ENCODE results near the gene PLCG1. TPM values are rescaled to one million over a fixed set of nuclear protein-coding genes. Genes with fewer than 3 reads are reported as not detected.
A peak's percentile ranks its signal among the peaks of the same experiment; 100 is the strongest.

The PLCG1 gene
- total RNA-seq, 2 experiments from 2014 or later: 387 to 404 TPM

DNA sequence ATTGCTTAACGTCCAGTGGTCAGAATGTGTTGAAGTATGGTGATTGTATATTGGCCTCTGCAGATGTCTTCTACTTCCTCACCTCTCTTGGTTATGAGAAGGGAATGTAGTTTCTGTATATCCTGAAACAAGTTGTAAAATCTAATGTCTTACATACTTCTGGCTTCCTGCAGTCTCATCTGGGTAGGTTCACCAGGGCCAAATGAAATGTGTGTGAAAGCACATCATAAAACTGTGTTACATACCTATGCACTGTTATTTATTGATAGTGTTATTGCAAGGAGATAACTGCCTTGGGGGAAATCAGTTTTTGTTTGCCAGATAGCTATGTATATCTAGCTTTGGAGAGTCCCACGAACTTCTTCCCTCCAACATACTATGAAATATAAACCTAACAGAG lies 35.7 kb upstream of the PLCG1 start:
- Histone ChIP-seq H3K9me3 (ENCODE audit: control insufficient read depth in 1 of 2, insufficient read depth in 1 of 2, low read length in 2 of 2) (no peaks in the 10 kb centered on the region), H3K4me3 (ENCODE audit: low read length) (no peak overlapping the region), H3K27me3 (ENCODE audit: control insufficient read depth in 1 of 2, insufficient read depth in 2 of 2, low read length in 2 of 2) (no peaks in the 10 kb centered on the region), H3K27ac (ENCODE audit: low read depth in 1 of 2, low read length in 2 of 2) (no peak overlapping the region), H3K4me1 (ENCODE audit: insufficient read depth, low read length) (no peaks in the 10 kb centered on the region), H3K36me3 (ENCODE audit: insufficient read depth, low read length) (peaks cover 84% of the 10 kb centered on the region)
- Mint-ChIP-seq H3K36me3 (ENCODE audit: low read depth) (peaks cover 97% of the 10 kb centered on the region), H3K27ac (no peak overlapping the region), H3K4me3 (no peak overlapping the region), H3K27me3 (no peaks in the 10 kb centered on the region), H3K9me3 (no peaks in the 10 kb centered on the region), H3K4me1 (ENCODE audit: low read depth) (peaks cover 4% of the 10 kb centered on the region)
- no peak for TF ChIP-seq CTCF (IDR thresholded peaks at IDR 0.05)
- CTCF ChIA-PET: no interaction called here
- intact Hi-C loops (cut with DNase I, micrococcal nuclease): no loop called here
- no peak for DNase-seq
- no peak for ATAC-seq (ENCODE audit: poor library complexity)
- POLR2A ChIA-PET: no interaction called here

- Histone ChIP-seq H3K36me3 (ENCODE audit: insufficient read depth, low read length) (peaks cover 57% of the 10 kb centered on the region), H3K4me3 (ENCODE audit: low read length) (no peak overlapping the region), H3K9me3 (ENCODE audit: control insufficient read depth in 1 of 2, insufficient read depth in 1 of 2, low read length in 2 of 2) (no peaks in the 10 kb centered on the region), H3K27ac (ENCODE audit: low read depth in 1 of 2, low read length in 2 of 2) (no peak overlapping the region), H3K4me1 (ENCODE audit: insufficient read depth, low read length) (no peaks in the 10 kb centered on the region), H3K27me3 (ENCODE audit: control insufficient read depth in 1 of 2, insufficient read depth in 2 of 2, low read length in 2 of 2) (no peaks in the 10 kb centered on the region)
- Mint-ChIP-seq H3K27ac (peak overlapping the region; percentile 39), H3K4me3 (no peak overlapping the region), H3K36me3 (ENCODE audit: low read depth) (peaks cover 94% of the 10 kb centered on the region), H3K4me1 (ENCODE audit: low read depth) (no peaks in the 10 kb centered on the region), H3K27me3 (no peaks in the 10 kb centered on the region), H3K9me3 (no peaks in the 10 kb centered on the region)
- intact Hi-C loops (cut with DNase I, micrococcal nuclease): no loop called here
- ATAC-seq (ENCODE audit: poor library complexity) (no peak), DNase-seq (no peak)
- TF ChIP-seq CTCF (IDR thresholded peaks at IDR 0.05): no peak
- POLR2A ChIA-PET: no interaction called here
- CTCF ChIA-PET: no interaction called here
Measured at GRCh38 chr20:41108531-41108930, 28.8 kb upstream of the PLCG1 start.

GRCh38 chr20:41110012-41110411 lies 27.3 kb upstream of the PLCG1 start:
- no peaks in the 10 kb centered on the region for H3K9me3 Mint-ChIP-seq
- no peaks in the 10 kb centered on the region for H3K4me1 ChIP-seq (ENCODE audit: insufficient read depth, low read length)
- H3K27me3 Mint-ChIP-seq: no peaks in the 10 kb centered on the region
- intact Hi-C loops (cut with DNase I, micrococcal nuclease): no loop called here
- H3K9me3 ChIP-seq (ENCODE audit: control insufficient read depth in 1 of 2, insufficient read depth in 1 of 2, low read length in 2 of 2): no peaks in the 10 kb centered on the region
- DNase-seq (no peak), ATAC-seq (ENCODE audit: poor library complexity) (no peak)
- TF ChIP-seq CTCF (IDR thresholded peaks at IDR 0.05): no peak
- no peak overlapping the region for H3K4me3 Mint-ChIP-seq
- H3K4me3 ChIP-seq (ENCODE audit: low read length): no peak overlapping the region
- no peaks in the 10 kb centered on the region for H3K4me1 Mint-ChIP-seq (ENCODE audit: low read depth)
- ChIA-PET CTCF (no interaction called here), POLR2A (no interaction called here)
- H3K36me3 Mint-ChIP-seq (ENCODE audit: low read depth): peaks cover 93% of the 10 kb centered on the region
- peak overlapping the region; percentile 9 for H3K27ac Mint-ChIP-seq
- H3K27ac ChIP-seq (ENCODE audit: low read depth in 1 of 2, low read length in 2 of 2): no peak overlapping the region
- H3K27me3 ChIP-seq (ENCODE audit: control insufficient read depth in 1 of 2, insufficient read depth in 2 of 2, low read length in 2 of 2): no peaks in the 10 kb centered on the region
- H3K36me3 ChIP-seq (ENCODE audit: insufficient read depth, low read length): peaks cover 60% of the 10 kb centered on the region
